ENCODE measurements around the gene BOK. TPM values are rescaled to one million over a fixed set of nuclear protein-coding genes. Genes with fewer than 3 reads are reported as not detected.
A peak's percentile ranks its signal among the peaks of the same experiment; 100 is the strongest.

Gene BOK
- total and polyA plus RNA-seq, 2 of the 13 experiments (the other 11 are each of a cell fraction or from before 2014, with no cell fraction given) = 35.5 to 39.2 TPM

GRCh38 chr2:241560883-241561474 is 2.4 kb downstream of the BOK start:
- Histone ChIP-seq H3K36me3 (replicated peaks in 1 of 2; ENCODE audit: control insufficient read depth in 1 of 2, insufficient read depth in 2 of 2, low read length in 2 of 2) (peaks cover 13 to 17% of the 10 kb centered on the region in 2 experiments; a peak in 4 of 5 replicates), H3K4me3 (replicated peaks in 1 of 3; ENCODE audit: insufficient read depth in 1 of 3, low read depth in 2 of 3, low read length in 3 of 3) (peak overlapping the region in 1 of 3 experiments; percentile 93; a peak in 2 of 6 replicates), H3K9ac (ENCODE audit: insufficient read depth, low read depth, low read length) (no peak overlapping the region; the same call in 1 of the 2 replicates), H3K79me2 (ENCODE audit: insufficient read depth, low read length) (peaks cover 18% of the 10 kb centered on the region), H3K4me2 (ENCODE audit: low read depth, low read length) (peak overlapping the region; percentile 92), H3K9me3 (ENCODE audit: low read length) (no peaks in the 10 kb centered on the region), H3K4me1 (ENCODE audit: insufficient read depth, low read length) (peaks cover 47% of the 10 kb centered on the region), H3K27ac (ENCODE audit: extremely low read length, insufficient read depth, low read length) (no peak overlapping the region), H3K27me3 (ENCODE audit: control insufficient read depth in 1 of 2, insufficient read depth in 2 of 2, low read length in 2 of 2) (no peaks in the 10 kb centered on the region; a peak in 1 of 5 replicates), H4K20me1 (ENCODE audit: insufficient read depth, low read length) (peaks cover 13% of the 10 kb centered on the region; the same call in 1 of the 2 replicates), H2AFZ (ENCODE audit: low read length) (no peak overlapping the region)
- DNase-seq (ENCODE audit: low spot score) (no peak), FAIRE-seq (no peak), ATAC-seq (peak; percentile 7)
- TF ChIP-seq ZFP91 (CRISPR knock-in tag; IDR thresholded peaks at IDR 0.05; ENCODE audit: borderline replicate concordance) (0 out of 2 replicates have a peak, but pooled peaks have one; percentile 10), IKZF4 (CRISPR knock-in tag; IDR thresholded peaks at IDR 0.05; ENCODE audit: borderline replicate concordance, low read depth, not compliant biosample characterization) (no peak), AKAP8 (CRISPR knock-in tag; IDR thresholded peaks at IDR 0.05) (peak; percentile 68; the same call in 1 of the 2 replicates), HNRNPL (IDR thresholded peaks at IDR 0.05; ENCODE audit: low read depth, low read length) (0 out of 2 replicates have a peak, but pooled peaks have one; percentile 25), RBFOX2 (IDR thresholded peaks at IDR 0.05; ENCODE audit: low read depth, low read length) (peak; percentile 63), DMTF1 (CRISPR knock-in tag; IDR thresholded peaks at IDR 0.05) (no peak)
- intact Hi-C loops (cut with micrococcal nuclease; ENCODE audit: unreplicated experiment) (no loop called here), in situ Hi-C loops (cut with HindIII; ENCODE audit: extremely low pct_ligation_motif_present, low pct_unique_long_range_greater_than_20kb) (no loop called here)
- ChIA-PET POLR2A (interaction anchor here (0.7 to 1.7 kb wide), 2 partner anchors 9 kb away, joined by 3 to 4 read pairs; no protein-coding TSS in a partner anchor), CTCF (ENCODE audit: low intra/inter-chr PET ratio, low total read pairs) (no interaction called here)
- no TSS peak for BruUV-seq (replicated peaks)
- 83% methylated on average over 18 of the region's 19 CpGs for WGBS (ENCODE audit: low lambda C conversion rate)
